OCI-LY7 (cell line): ENCODE measurements around the gene GPRASP3. TPM values are rescaled to one million over a fixed set of nuclear protein-coding genes. Genes with fewer than 3 reads are reported as not detected.

Experiments
- BruUV-seq: library from RNA; stranded (reverse); fragments of 400-500 nt; replicated peaks from 2 replicates; lab custom pipeline; 2021; lab: Mats Ljungman, UMichigan
- CTCF ChIA-PET: fragments of 300-600 bp; sonication (Branson Sonifier 250); formaldehyde crosslinking; loops from one replicate; lab custom pipeline; 2022; ENCODE audit warnings: antibody characterized with exemption; ENCODE audit not compliant: unreplicated experiment; lab: Charles Lee
- POLR2A ChIA-PET: fragments of 300-600 bp; sonication (Branson Sonifier 250); formaldehyde crosslinking; loops from one replicate; lab custom pipeline; 2022; ENCODE audit warnings: antibody characterized with exemption; lab: Charles Lee
- DNase-seq: peaks from one replicate; pipeline ENCODE4 v3.0.0-alpha.2; 2015; ENCODE audit warnings: low spot score
- H2AFZ ChIP-seq: fragments of 200-600 bp; sonication (generic), shearing (Covaris generic); 2 replicates; pipeline ENCODE4 v1.6.1; 2014; ENCODE audit warnings: mild to moderate bottlenecking, antibody characterized with exemption, low read length, moderate library complexity
- H3K27ac ChIP-seq: fragments of 200-600 bp; sonication (generic); 2 replicates; pipeline ENCODE4 v1.5.1; 2014; ENCODE audit warnings: mixed run types, low read depth, mild to moderate bottlenecking, moderate library complexity, low read length, inconsistent platforms; ENCODE audit not compliant: poor library complexity, severe bottlenecking
- H3K36me3 ChIP-seq: fragments of 200-600 bp; sonication (generic); 2 replicates; pipeline ENCODE4 v1.6.1; 2014; ENCODE audit warnings: mild to moderate bottlenecking, antibody characterized with exemption, low read length, moderate library complexity, mixed read lengths; ENCODE audit not compliant: insufficient read depth
- H3K4me1 ChIP-seq: fragments of 200-600 bp; sonication (generic); 2 replicates; pipeline ENCODE4 v1.5.1; 2014; ENCODE audit warnings: mild to moderate bottlenecking, low read length; ENCODE audit not compliant: insufficient read depth, poor library complexity, severe bottlenecking
- H3K4me2 ChIP-seq: fragments of 200-600 bp; sonication (generic); 2 replicates; pipeline ENCODE4 v1.6.1; 2014; ENCODE audit warnings: mild to moderate bottlenecking, low read length
- H3K4me3 ChIP-seq: fragments of 200-600 bp; sonication (generic); 2 replicates; pipeline ENCODE4 v1.5.1; 2014; ENCODE audit warnings: mild to moderate bottlenecking, low read depth, low read length; ENCODE audit not compliant: poor library complexity, severe bottlenecking
- H3K79me2 ChIP-seq: fragments of 200-600 bp; sonication (generic); 2 replicates; pipeline ENCODE4 v1.6.1; 2016; ENCODE audit warnings: low read depth, mild to moderate bottlenecking, low read length, moderate library complexity, mixed read lengths; ENCODE audit not compliant: insufficient read depth
- H3K9me2 ChIP-seq: fragments of 200-600 bp; sonication (generic); 2 replicates; pipeline ENCODE4 v1.6.1; 2016; ENCODE audit warnings: mild to moderate bottlenecking, low read length, mixed read lengths; ENCODE audit not compliant: insufficient read depth
- H3K9me3 ChIP-seq: fragments of 200-600 bp; sonication (generic); 2 replicates; pipeline ENCODE4 v1.6.1; 2014; ENCODE audit warnings: mild to moderate bottlenecking, mixed run types, low read length, mixed read lengths
- H4K20me1 ChIP-seq: fragments of 200-600 bp; sonication (generic); 2 replicates; pipeline ENCODE4 v1.6.1; 2014; ENCODE audit warnings: mild to moderate bottlenecking, antibody characterized with exemption, low read length, moderate library complexity, mixed read lengths; ENCODE audit not compliant: insufficient read depth
- CTCF ChIP-seq: fragments of 200-600 bp; sonication (generic); conservative IDR thresholded peaks from 2 replicates; pipeline ENCODE4 v1.5.1; 2014; ENCODE audit warnings: mild to moderate bottlenecking, antibody characterized with exemption, low read length, moderate library complexity, mixed read lengths
- EZH2phosphoT487 ChIP-seq: fragments of 200-600 bp; sonication (generic); IDR thresholded peaks from 2 replicates; pipeline ENCODE4 v1.6.1; 2018; ENCODE audit warnings: low read depth, borderline replicate concordance, mild to moderate bottlenecking, mixed run types, antibody characterized with exemption, low read length, moderate library complexity, mixed read lengths
- intact Hi-C: fragments of 100-400 bp; cut with micrococcal nuclease; formaldehyde crosslinking; loops from one replicate; pipeline ENCODE4 v1.10.0; 2022; ENCODE audit not compliant: unreplicated experiment
- total RNA-seq, 2 experiments: library from RNA; depleted of rRNA in 1 of 2; stranded (reverse); fragments of >200 nt in 1 of 2; shearing (Covaris generic) in 1 of 2; gene quantifications; 2 replicates each; pipeline ENCODE4 v1.2.3, GENCODE V29; 2014 to 2022

Gene GPRASP3
- total RNA-seq, 2 experiments from 2014 or later, result 0.13 TPM; not detected in 1

- DNase-seq, result no peak
- no peak within 1 kb of the TSS for H3K4me3 ChIP-seq
- POLR2A ChIA-PET, result no interaction called here
These were observed 8.2 kb upstream of the GPRASP3 start, which contains the start of gene GPRASP2 for GRCh38 chrX:102712216-102712966. TSS of gene GPRASP2 (plus strand) at chrX:102712448. CDS start at chrX:102714870, 2,422 bp downstream.

GRCh38 chrX:102712981-102713625, 7.4 kb upstream of the GPRASP3 start:
- no peak for DNase-seq
- no peaks in the 10 kb centered on the region for H3K79me2 ChIP-seq
- no peaks in the 10 kb centered on the region for H4K20me1 ChIP-seq
- TF ChIP-seq CTCF (no peak), EZH2phosphoT487 (no peak)
- ChIA-PET POLR2A (no interaction called here), CTCF (no interaction called here)
- H3K9me3 ChIP-seq, result no peaks in the 10 kb centered on the region
- H3K4me1 ChIP-seq, result no peaks in the 10 kb centered on the region
- intact Hi-C loops, result no loop called here
- no peak overlapping the region for H3K27ac ChIP-seq
- no peak overlapping the region for H3K4me3 ChIP-seq
- H2AFZ ChIP-seq, result no peak overlapping the region
- no peaks in the 10 kb centered on the region for H3K9me2 ChIP-seq
- no peak overlapping the region for H3K4me2 ChIP-seq
- H3K36me3 ChIP-seq, result no peaks in the 10 kb centered on the region
- no TSS peak for BruUV-seq

More at GRCh38 chrX:102712216-102712966, 8.2 kb upstream of the GPRASP3 start, which contains the start of gene GPRASP2:
- H2AFZ ChIP-seq, result no peak within 1 kb of the TSS
- TF ChIP-seq CTCF (no peak), EZH2phosphoT487 (no peak)
- no peaks in the 10 kb centered on the region for H4K20me1 ChIP-seq
- no peaks in the 10 kb centered on the region for H3K4me1 ChIP-seq
- H3K27ac ChIP-seq, result no peak within 1 kb of the TSS
- CTCF ChIA-PET, result no interaction called here
- H3K4me2 ChIP-seq, result no peak within 1 kb of the TSS
- BruUV-seq, result no TSS peak
- H3K9me3 ChIP-seq, result no peaks in the 10 kb centered on the region
- no peaks in the 10 kb centered on the region for H3K79me2 ChIP-seq
- no peaks in the 10 kb centered on the region for H3K36me3 ChIP-seq
- intact Hi-C loops, result no loop called here
- H3K9me2 ChIP-seq, result no peaks in the 10 kb centered on the region

GRCh38 chrX:102714994-102715393, 5.5 kb upstream of the GPRASP3 start:
- POLR2A ChIA-PET, result no interaction called here
- no peak overlapping the region for H3K4me3 ChIP-seq
- H3K27ac ChIP-seq, result no peak overlapping the region
- no peaks in the 10 kb centered on the region for H3K79me2 ChIP-seq
- no peak overlapping the region for H2AFZ ChIP-seq
- H3K4me2 ChIP-seq, result no peak overlapping the region
- TF ChIP-seq EZH2phosphoT487 (no peak), CTCF (no peak)
- intact Hi-C loops, result no loop called here
- H3K4me1 ChIP-seq, result no peaks in the 10 kb centered on the region
- no peaks in the 10 kb centered on the region for H4K20me1 ChIP-seq
- BruUV-seq, result no TSS peak
- no peak for DNase-seq
- no peaks in the 10 kb centered on the region for H3K9me2 ChIP-seq
- CTCF ChIA-PET, result no interaction called here
- no peaks in the 10 kb centered on the region for H3K36me3 ChIP-seq
- no peaks in the 10 kb centered on the region for H3K9me3 ChIP-seq
